H1 (cell line): Measurements from ENCODE around the gene CFP. TPM values are rescaled to one million over a fixed set of nuclear protein-coding genes. Genes with fewer than 3 reads are reported as not detected.

Experiments used
- CBX8 ChIP-seq: fragments of 300-800, 300-1000 bp; sonication (generic); IDR thresholded peaks from 2 replicates; pipeline ENCODE4 v1.7.1; 2016; ENCODE audit warnings: low read depth, low read length, borderline replicate concordance
- KDM4A ChIP-seq: IDR thresholded peaks from one replicate; pipeline ENCODE4 v1.7.1; 2012; ENCODE audit warnings: low read depth, mild to moderate bottlenecking, moderate library complexity, low read length, inconsistent platforms; ENCODE audit not compliant: severe bottlenecking
- POU5F1 ChIP-seq: IDR thresholded peaks from 2 replicates; pipeline ENCODE4 v1.6.1; 2011; ENCODE audit warnings: low read depth, mild to moderate bottlenecking, low read length, moderate library complexity
- TEAD4 ChIP-seq: IDR thresholded peaks from 2 replicates; pipeline ENCODE4 v1.6.1; 2012; ENCODE audit warnings: low read depth, low read length, inconsistent platforms, mixed read lengths
- polyA plus RNA-seq, 7 experiments: library from polyadenylated mRNA; depleted of rRNA in 3 of 7; stranded (reverse) in 5 of 7; unstranded in 2 of 7; fragments of >200 nt in 5 of 7; fragments of 200-250 nt in 2 of 7; gene quantifications; 1 replicate in 5 of 7; 2 replicates in 1 of 7; 4 replicates in 1 of 7; pipeline versions ENCODE4 v1.2.1 to v1.2.3, GENCODE V29; 2011 to 2013; ENCODE audit warnings: missing spikeins in 2 of 7, mixed read lengths in 2 of 7
- total RNA-seq: library from RNA; stranded (reverse); fragmentation: NEBNext Ultra II Directional; extraction: Animal tissue kit (Norgen Biotek cat#: 25700); gene quantifications from 2 replicates; pipeline ENCODE4 v1.2.1, GENCODE V29; 2021
- TF ChIP-seq, protein P1 (sequence below): IDR thresholded peaks from 2 replicates; pipeline ENCODE4 v1.6.1; 2012; ENCODE audit warnings: low read length, inconsistent platforms

The CFP gene
- total and polyA plus RNA-seq, 2 of the 8 experiments (the other 6 are each of a cell fraction or from before 2014, with no cell fraction given) = 0.76 to 2.2 TPM

DNA sequence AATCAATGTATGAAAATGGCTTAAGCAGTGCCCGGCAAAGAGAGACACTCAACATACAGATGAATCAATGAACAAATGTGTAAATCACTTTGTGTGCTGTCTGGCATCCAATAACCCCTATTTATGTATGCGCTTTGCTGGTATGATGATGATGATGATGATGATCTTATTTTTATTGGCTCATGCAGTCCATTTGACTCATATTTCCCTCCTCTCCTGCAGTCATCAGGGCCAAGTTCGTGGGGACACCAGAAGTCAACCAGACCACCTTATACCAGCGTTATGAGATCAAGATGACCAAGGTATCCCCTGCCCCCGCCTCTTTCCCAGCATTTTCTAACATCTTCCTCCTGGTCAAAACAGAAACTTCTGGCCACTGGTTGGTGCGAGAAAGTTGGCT lies 45.0 kb downstream of the CFP start (continued):
- TF ChIP-seq TEAD4 (no peak), KDM4A (no peak), CBX8 (no peak), POU5F1 (no peak)
- TF ChIP-seq, protein P1, sequence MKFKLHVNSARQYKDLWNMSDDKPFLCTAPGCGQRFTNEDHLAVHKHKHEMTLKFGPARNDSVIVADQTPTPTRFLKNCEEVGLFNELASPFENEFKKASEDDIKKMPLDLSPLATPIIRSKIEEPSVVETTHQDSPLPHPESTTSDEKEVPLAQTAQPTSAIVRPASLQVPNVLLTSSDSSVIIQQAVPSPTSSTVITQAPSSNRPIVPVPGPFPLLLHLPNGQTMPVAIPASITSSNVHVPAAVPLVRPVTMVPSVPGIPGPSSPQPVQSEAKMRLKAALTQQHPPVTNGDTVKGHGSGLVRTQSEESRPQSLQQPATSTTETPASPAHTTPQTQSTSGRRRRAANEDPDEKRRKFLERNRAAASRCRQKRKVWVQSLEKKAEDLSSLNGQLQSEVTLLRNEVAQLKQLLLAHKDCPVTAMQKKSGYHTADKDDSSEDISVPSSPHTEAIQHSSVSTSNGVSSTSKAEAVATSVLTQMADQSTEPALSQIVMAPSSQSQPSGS = no peak
